ENCODE measurements around the gene CHD5.

The CHD5 gene

DNA sequence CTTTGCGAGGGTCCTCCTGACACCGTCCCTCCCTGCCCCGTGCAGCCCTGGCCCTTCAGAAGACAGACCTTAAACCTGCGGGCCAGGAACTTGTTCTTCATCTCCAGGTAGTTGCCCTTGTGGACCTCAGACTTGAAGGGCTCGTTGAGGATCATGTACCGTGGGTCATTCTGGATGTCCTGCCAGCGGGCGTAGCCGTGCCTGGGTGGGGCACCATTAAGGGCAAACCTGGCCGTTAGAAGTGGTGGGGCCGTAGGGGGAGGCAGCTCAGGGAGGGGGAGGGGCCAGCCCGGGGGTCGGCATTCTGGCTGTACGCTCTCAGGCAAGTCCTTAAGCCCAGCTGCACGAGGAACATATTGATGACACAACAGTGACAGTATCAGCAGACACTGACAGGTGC is 69.8 kb downstream of the CHD5 start:
- TF ChIP-seq, protein P1, sequence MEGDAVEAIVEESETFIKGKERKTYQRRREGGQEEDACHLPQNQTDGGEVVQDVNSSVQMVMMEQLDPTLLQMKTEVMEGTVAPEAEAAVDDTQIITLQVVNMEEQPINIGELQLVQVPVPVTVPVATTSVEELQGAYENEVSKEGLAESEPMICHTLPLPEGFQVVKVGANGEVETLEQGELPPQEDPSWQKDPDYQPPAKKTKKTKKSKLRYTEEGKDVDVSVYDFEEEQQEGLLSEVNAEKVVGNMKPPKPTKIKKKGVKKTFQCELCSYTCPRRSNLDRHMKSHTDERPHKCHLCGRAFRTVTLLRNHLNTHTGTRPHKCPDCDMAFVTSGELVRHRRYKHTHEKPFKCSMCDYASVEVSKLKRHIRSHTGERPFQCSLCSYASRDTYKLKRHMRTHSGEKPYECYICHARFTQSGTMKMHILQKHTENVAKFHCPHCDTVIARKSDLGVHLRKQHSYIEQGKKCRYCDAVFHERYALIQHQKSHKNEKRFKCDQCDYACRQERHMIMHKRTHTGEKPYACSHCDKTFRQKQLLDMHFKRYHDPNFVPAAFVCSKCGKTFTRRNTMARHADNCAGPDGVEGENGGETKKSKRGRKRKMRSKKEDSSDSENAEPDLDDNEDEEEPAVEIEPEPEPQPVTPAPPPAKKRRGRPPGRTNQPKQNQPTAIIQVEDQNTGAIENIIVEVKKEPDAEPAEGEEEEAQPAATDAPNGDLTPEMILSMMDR (IDR thresholded peaks at IDR 0.05; ENCODE audit: low read depth, low read length, missing control alignments) = no peak
- H3K4me3 ChIP-seq (replicated peaks; ENCODE audit: low read depth, low read length) = no peak overlapping the region
- DNase-seq (ENCODE audit: extremely low read depth, low read depth) = no peak

- no peak for DNase-seq (ENCODE audit: extremely low read depth, low read depth)
- no peak overlapping the region for H3K4me3 ChIP-seq (replicated peaks; ENCODE audit: low read depth, low read length)
- TF ChIP-seq, protein P1 (IDR thresholded peaks at IDR 0.05; ENCODE audit: low read depth, low read length, missing control alignments) = no peak
Observed at GRCh38 chr1:6109688-6110087, 70.4 kb downstream of the CHD5 start.

- TF ChIP-seq, protein P1 (IDR thresholded peaks at IDR 0.05; ENCODE audit: low read depth, low read length, missing control alignments) = peak; percentile 64
- H3K4me3 ChIP-seq (replicated peaks; ENCODE audit: low read depth, low read length) = no peak overlapping the region
- DNase-seq (ENCODE audit: extremely low read depth, low read depth) = no peak
Observed at GRCh38 chr1:6108937-6109614, 71.0 kb downstream of the CHD5 start.

- DNase-seq (ENCODE audit: extremely low read depth, low read depth) = no peak
- TF ChIP-seq, protein P1 (IDR thresholded peaks at IDR 0.05; ENCODE audit: low read depth, low read length, missing control alignments) = no peak
- no peak overlapping the region for H3K4me3 ChIP-seq (replicated peaks; ENCODE audit: low read depth, low read length)
Observed at GRCh38 chr1:6108476-6108875, 71.6 kb downstream of the CHD5 start.

- TF ChIP-seq, protein P1 (IDR thresholded peaks at IDR 0.05; ENCODE audit: low read depth, low read length, missing control alignments) = no peak
- no peak overlapping the region for H3K4me3 ChIP-seq (replicated peaks; ENCODE audit: low read depth, low read length)
- no peak for DNase-seq (ENCODE audit: extremely low read depth, low read depth)
Observed at GRCh38 chr1:6107409-6108356, 72.4 kb downstream of the CHD5 start.

GRCh38 chr1:6106977-6107376 is 73.1 kb downstream of the CHD5 start:
- no peak for DNase-seq (ENCODE audit: extremely low read depth, low read depth)
- TF ChIP-seq, protein P1 (IDR thresholded peaks at IDR 0.05; ENCODE audit: low read depth, low read length, missing control alignments) = no peak
- H3K4me3 ChIP-seq (replicated peaks; ENCODE audit: low read depth, low read length) = no peak overlapping the region
